ENCODE results near the gene FLNA. TPM values are rescaled to one million over a fixed set of nuclear protein-coding genes. Genes with fewer than 3 reads are reported as not detected.
"Not testable (repeated sequence)": the region's sequence is repeated elsewhere in the genome, so short reads cannot be mapped to it uniquely, and the experiment has no call there.

FLNA gene
- total RNA-seq, 1 donor from 2014 or later: 2,809 TPM

DNA sequence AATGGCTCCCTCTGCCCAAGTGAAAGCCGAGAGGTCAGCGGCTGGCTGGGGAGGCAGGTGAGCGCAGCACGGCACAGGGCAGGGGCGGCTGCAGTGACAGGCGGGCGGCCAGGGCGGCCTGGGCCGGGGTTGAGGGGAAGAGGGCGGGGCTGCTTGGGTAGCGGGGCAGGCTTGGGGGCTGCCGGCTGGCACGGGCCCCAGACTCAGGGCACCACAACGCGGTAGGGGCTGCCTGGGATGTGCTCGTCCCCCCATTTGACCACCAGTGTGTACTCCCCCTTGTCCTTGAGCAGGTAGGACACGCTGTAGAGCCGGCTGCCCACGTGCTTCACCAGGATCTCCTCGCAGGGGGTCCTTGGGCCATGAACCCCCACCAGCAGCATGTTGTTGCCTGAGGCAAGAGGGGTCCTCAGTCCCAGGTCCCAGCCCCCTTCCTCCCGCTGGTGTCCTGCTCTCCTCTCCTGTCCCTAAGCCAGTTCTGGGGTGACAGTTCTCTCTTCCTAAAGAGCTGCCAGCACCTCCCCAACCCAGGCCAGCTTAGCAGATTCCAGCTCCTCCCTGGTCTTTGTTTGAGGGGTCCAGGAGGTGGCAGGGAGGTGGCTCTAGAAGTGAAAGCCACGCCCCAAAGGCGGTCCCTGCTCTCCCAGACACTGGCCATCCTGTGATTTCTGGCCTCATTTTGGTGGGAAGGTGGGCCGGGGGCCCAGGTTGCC is 25.6 kb downstream of the FLNA start:
- Mint-ChIP-seq H3K4me1 (ENCODE audit: low read depth, unreplicated experiment) (peaks cover 4% of the 10 kb centered on the region), H3K27ac (ENCODE audit: unreplicated experiment) (no peak overlapping the region), H3K4me3 (ENCODE audit: unreplicated experiment) (no peak overlapping the region), H3K27me3 (ENCODE audit: low read depth, unreplicated experiment) (no peaks in the 10 kb centered on the region), H3K9me3 (ENCODE audit: unreplicated experiment) (no peaks in the 10 kb centered on the region), H3K36me3 (ENCODE audit: low read depth, unreplicated experiment) (peaks cover 3% of the 10 kb centered on the region)
- DNase-seq (ENCODE audit: low read depth): no peak
- Histone ChIP-seq H3K4me3 (ENCODE audit: insufficient read depth, low read depth, low read length) (no peak overlapping the region), H4K20me1 (ENCODE audit: insufficient read depth, low read length) (peaks cover 63% of the 10 kb centered on the region), H3K36me3 (ENCODE audit: insufficient read depth, low read length) (peaks cover 19% of the 10 kb centered on the region), H3K4me2 (ENCODE audit: low read length) (no peak overlapping the region), H3K4me1 (ENCODE audit: insufficient read depth, low read length) (no peaks in the 10 kb centered on the region), H3K9me3 (ENCODE audit: insufficient read depth, low read depth, low read length) (no peaks in the 10 kb centered on the region), H3K27me3 (ENCODE audit: insufficient read depth, low read length) (no peaks in the 10 kb centered on the region), H3K9ac (ENCODE audit: low read length) (no peak overlapping the region), H3K27ac (ENCODE audit: low read depth, low read length) (no peak overlapping the region), H3K79me2 (ENCODE audit: insufficient read depth, low read length) (peaks cover 4% of the 10 kb centered on the region), H2AFZ (ENCODE audit: low read depth, low read length) (no peak overlapping the region)
- TF ChIP-seq, protein P1, sequence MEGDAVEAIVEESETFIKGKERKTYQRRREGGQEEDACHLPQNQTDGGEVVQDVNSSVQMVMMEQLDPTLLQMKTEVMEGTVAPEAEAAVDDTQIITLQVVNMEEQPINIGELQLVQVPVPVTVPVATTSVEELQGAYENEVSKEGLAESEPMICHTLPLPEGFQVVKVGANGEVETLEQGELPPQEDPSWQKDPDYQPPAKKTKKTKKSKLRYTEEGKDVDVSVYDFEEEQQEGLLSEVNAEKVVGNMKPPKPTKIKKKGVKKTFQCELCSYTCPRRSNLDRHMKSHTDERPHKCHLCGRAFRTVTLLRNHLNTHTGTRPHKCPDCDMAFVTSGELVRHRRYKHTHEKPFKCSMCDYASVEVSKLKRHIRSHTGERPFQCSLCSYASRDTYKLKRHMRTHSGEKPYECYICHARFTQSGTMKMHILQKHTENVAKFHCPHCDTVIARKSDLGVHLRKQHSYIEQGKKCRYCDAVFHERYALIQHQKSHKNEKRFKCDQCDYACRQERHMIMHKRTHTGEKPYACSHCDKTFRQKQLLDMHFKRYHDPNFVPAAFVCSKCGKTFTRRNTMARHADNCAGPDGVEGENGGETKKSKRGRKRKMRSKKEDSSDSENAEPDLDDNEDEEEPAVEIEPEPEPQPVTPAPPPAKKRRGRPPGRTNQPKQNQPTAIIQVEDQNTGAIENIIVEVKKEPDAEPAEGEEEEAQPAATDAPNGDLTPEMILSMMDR (IDR thresholded peaks at IDR 0.05; ENCODE audit: insufficient read depth, low read depth, low read length): no peak
- TF ChIP-seq EZH2 (IDR thresholded peaks at IDR 0.05; ENCODE audit: insufficient read depth, low read length): no peak
- no peak for FAIRE-seq

DNA sequence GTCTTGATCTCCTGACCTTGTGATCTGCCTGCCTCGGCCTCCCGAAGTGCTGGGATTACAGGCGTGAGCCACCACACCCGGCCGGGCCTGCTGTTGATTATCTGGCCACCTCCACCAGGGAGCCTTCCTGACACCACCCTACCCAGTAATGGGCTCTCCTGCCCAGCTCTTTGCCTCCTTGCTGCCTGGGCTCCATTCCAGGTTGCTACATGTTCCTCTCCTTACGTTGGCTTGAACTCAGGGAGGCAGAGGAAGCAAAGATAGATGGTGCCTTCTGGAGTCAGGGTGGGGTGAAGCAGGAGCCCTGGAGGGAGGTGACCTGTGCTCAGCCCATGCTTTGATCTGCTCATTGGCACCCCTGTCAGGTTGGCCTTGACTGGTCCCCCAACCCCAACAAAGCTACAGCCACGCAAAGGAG is 26.3 kb downstream of the FLNA start:
- Histone ChIP-seq H3K9ac (ENCODE audit: low read length) (no peak overlapping the region), H3K4me2 (ENCODE audit: low read length) (no peak overlapping the region), H3K9me3 (ENCODE audit: insufficient read depth, low read depth, low read length) (no peaks in the 10 kb centered on the region), H2AFZ (ENCODE audit: low read depth, low read length) (no peak overlapping the region), H3K4me1 (ENCODE audit: insufficient read depth, low read length) (no peaks in the 10 kb centered on the region), H3K79me2 (ENCODE audit: insufficient read depth, low read length) (peaks cover 4% of the 10 kb centered on the region), H3K36me3 (ENCODE audit: insufficient read depth, low read length) (peaks cover 15% of the 10 kb centered on the region), H3K27me3 (ENCODE audit: insufficient read depth, low read length) (no peaks in the 10 kb centered on the region), H3K4me3 (ENCODE audit: insufficient read depth, low read depth, low read length) (no peak overlapping the region), H4K20me1 (ENCODE audit: insufficient read depth, low read length) (peaks cover 56% of the 10 kb centered on the region), H3K27ac (ENCODE audit: low read depth, low read length) (no peak overlapping the region)
- FAIRE-seq (no peak), DNase-seq (ENCODE audit: low read depth) (no peak)
- Mint-ChIP-seq H3K4me3 (ENCODE audit: unreplicated experiment) (no peak overlapping the region), H3K36me3 (ENCODE audit: low read depth, unreplicated experiment) (peaks cover 3% of the 10 kb centered on the region), H3K27me3 (ENCODE audit: low read depth, unreplicated experiment) (no peaks in the 10 kb centered on the region), H3K27ac (ENCODE audit: unreplicated experiment) (peak overlapping the region; percentile 53), H3K9me3 (ENCODE audit: unreplicated experiment) (no peaks in the 10 kb centered on the region), H3K4me1 (ENCODE audit: low read depth, unreplicated experiment) (peaks cover 4% of the 10 kb centered on the region)
- no peak for TF ChIP-seq EZH2 (IDR thresholded peaks at IDR 0.05; ENCODE audit: insufficient read depth, low read length)
- TF ChIP-seq, protein P1 (IDR thresholded peaks at IDR 0.05; ENCODE audit: insufficient read depth, low read depth, low read length): no peak

DNA sequence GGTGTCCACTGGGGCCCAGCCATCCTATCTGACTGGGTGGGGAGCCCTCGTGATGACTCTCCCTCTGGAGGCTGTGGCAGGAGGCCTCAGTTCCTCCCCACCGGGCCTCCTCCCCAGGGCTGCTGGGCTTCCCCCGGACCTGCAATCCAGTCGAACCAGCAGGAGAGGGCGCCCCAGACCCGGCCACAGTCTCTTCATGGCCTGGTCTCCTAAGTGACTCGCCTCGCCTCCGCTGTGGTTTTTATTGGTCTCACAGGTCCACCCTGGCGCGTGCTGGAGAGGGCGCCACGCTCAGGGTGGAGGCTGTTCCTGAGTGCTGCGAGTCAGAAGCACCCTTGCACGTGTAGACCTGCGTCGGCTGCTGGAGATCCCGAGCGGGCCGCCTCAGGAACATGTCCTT is 30.8 kb downstream of the FLNA start:
- not testable (repeated sequence) for H3K9ac ChIP-seq (ENCODE audit: low read length); H3K4me1 ChIP-seq (ENCODE audit: insufficient read depth, low read length); H3K4me1 Mint-ChIP-seq (ENCODE audit: low read depth, unreplicated experiment); H3K27me3 Mint-ChIP-seq (ENCODE audit: low read depth, unreplicated experiment); H3K36me3 Mint-ChIP-seq (ENCODE audit: low read depth, unreplicated experiment); H3K4me3 Mint-ChIP-seq (ENCODE audit: unreplicated experiment); H3K4me2 ChIP-seq (ENCODE audit: low read length); H3K79me2 ChIP-seq (ENCODE audit: insufficient read depth, low read length); H3K36me3 ChIP-seq (ENCODE audit: insufficient read depth, low read length); H3K27me3 ChIP-seq (ENCODE audit: insufficient read depth, low read length); H3K27ac Mint-ChIP-seq (ENCODE audit: unreplicated experiment); H3K9me3 Mint-ChIP-seq (ENCODE audit: unreplicated experiment); H2AFZ ChIP-seq (ENCODE audit: low read depth, low read length); H3K4me3 ChIP-seq (ENCODE audit: insufficient read depth, low read depth, low read length); H3K27ac ChIP-seq (ENCODE audit: low read depth, low read length); DNase-seq (ENCODE audit: low read depth); H3K9me3 ChIP-seq (ENCODE audit: insufficient read depth, low read depth, low read length)
- FAIRE-seq: peak; percentile 92
- H4K20me1 ChIP-seq (ENCODE audit: insufficient read depth, low read length): peaks cover 13% of the 10 kb centered on the region

DNA sequence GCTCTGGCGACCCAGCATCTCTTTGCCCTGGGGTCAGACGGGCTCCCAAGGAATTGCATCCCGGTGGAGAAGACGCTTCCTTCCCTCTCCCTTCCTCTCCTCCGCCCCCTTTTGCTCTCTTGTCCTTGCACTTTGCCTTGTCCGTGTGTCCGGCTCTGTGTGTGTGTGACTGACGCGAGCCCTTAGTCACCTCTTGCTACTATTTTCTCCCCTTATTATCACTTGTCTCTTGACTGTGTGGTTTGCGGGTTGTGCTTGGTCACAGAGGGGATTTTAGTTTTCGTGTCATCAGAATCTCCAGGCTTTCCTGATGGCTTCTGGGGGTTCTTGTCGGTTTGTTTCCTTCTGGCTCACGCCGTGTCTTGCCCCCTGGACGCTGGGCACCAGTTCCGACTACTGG is 31.4 kb downstream of the FLNA start:
- not testable (repeated sequence) for H2AFZ ChIP-seq (ENCODE audit: low read depth, low read length)
- peak; percentile 99 for FAIRE-seq

More for the DNA sequence above, 31.4 kb downstream of the FLNA start:
- H3K79me2 ChIP-seq (ENCODE audit: insufficient read depth, low read length); DNase-seq (ENCODE audit: low read depth); H3K4me1 Mint-ChIP-seq (ENCODE audit: low read depth, unreplicated experiment); H4K20me1 ChIP-seq (ENCODE audit: insufficient read depth, low read length); H3K27ac ChIP-seq (ENCODE audit: low read depth, low read length); H3K27ac Mint-ChIP-seq (ENCODE audit: unreplicated experiment); H3K27me3 Mint-ChIP-seq (ENCODE audit: low read depth, unreplicated experiment); H3K9ac ChIP-seq (ENCODE audit: low read length); H3K36me3 Mint-ChIP-seq (ENCODE audit: low read depth, unreplicated experiment); H3K36me3 ChIP-seq (ENCODE audit: insufficient read depth, low read length); H3K4me3 ChIP-seq (ENCODE audit: insufficient read depth, low read depth, low read length); H3K4me1 ChIP-seq (ENCODE audit: insufficient read depth, low read length); H3K4me2 ChIP-seq (ENCODE audit: low read length); H3K9me3 ChIP-seq (ENCODE audit: insufficient read depth, low read depth, low read length); H3K27me3 ChIP-seq (ENCODE audit: insufficient read depth, low read length); H3K4me3 Mint-ChIP-seq (ENCODE audit: unreplicated experiment); H3K9me3 Mint-ChIP-seq (ENCODE audit: unreplicated experiment): not testable (repeated sequence)

Data from astrocyte (in vitro differentiated cells and primary cell).